H54 (cell line): ENCODE results near the gene ZNF638.
A peak's percentile ranks its signal among the peaks of the same experiment; 100 is the strongest.

Experiments used
- DNase-seq: peaks from one replicate; pipeline ENCODE4 v3.0.0; 2011; ENCODE audit warnings: low spot score, mixed read lengths; ENCODE audit not compliant: insufficient read length
- FAIRE-seq: peaks from 3 replicates; lab custom pipeline; 2011; peaks lifted over from hg19 to GRCh38; lab: Jason Lieb, UNC
- POLR2A ChIP-seq: IDR thresholded peaks from 2 replicates; pipeline ENCODE4 v1.6.1; 2011; ENCODE audit warnings: low read depth, mild to moderate bottlenecking, low read length

Gene ZNF638

GRCh38 chr2:71469403-71470398 is 138.1 kb downstream of the ZNF638 start:
- FAIRE-seq: no peak
- DNase-seq: no peak
- no peak for TF ChIP-seq POLR2A

DNA sequence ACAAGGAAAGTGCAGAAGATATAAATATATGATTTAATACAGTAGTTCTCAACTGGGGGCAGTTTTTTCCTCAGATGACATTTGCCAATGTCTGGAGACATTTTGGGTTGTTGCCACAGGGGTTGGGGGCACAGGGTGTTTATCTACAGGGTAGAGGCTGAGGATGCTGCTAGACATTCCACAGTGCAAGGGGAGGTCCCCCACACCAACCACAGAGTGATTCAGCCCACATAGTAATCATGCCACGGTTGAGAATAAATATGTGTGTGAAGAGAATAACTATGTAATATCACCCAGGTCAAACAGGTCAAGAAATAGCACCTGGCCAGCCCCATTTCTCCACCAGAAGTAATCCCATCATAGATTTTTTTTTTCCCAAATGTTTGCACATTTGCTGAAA is 139.7 kb downstream of the ZNF638 start:
- peak; percentile 84 for DNase-seq
- FAIRE-seq: peak; percentile 66
- TF ChIP-seq POLR2A: no peak

DNA sequence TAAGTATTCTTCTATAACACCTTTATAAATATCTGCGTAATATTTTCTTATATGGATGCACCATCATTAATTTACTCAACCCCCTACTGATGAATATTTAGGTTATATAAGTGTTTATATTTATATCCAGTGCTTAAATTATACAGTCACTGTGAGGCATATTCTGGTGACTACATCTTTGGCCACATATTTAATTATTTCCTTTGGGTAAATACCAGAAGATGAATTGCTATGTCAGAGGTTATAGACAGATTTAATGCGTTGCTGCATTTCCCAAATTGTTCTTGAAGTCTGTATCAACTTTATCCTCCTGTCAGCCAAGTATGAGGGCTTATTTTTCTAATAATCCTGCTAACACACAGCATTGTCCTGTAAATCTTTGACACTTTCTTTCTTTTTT is 140.4 kb downstream of the ZNF638 start:
- no peak for TF ChIP-seq POLR2A
- FAIRE-seq (no peak), DNase-seq (no peak)

- no peak for TF ChIP-seq POLR2A
- no peak for DNase-seq
- no peak for FAIRE-seq
Measured at GRCh38 chr2:71473346-71474031, 141.9 kb downstream of the ZNF638 start.

GRCh38 chr2:71474116-71474743 is 142.6 kb downstream of the ZNF638 start:
- FAIRE-seq (no peak), DNase-seq (no peak)
- no peak for TF ChIP-seq POLR2A

GRCh38 chr2:71474744-71475397 is 143.3 kb downstream of the ZNF638 start:
- TF ChIP-seq POLR2A: no peak
- FAIRE-seq: no peak
- DNase-seq: no peak

DNA sequence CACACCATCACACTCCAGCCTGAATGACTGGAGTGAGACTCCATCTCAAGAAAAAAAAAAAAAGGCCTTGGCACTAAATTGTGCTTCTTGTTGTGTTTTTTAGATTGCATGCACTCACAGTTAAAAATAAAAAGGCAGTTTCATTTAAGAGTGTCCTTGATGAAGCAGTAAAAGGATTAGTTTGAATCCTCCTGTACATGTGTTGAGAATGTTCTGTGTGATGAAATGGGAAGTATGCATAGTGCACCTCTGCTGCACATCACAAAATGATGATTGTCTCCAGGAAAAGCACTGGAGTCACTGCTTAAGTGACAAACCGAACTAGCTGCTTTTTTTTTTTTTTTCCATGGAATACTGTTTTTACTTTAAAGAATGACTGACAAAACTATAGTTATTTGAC is 144.9 kb downstream of the ZNF638 start:
- no peak for DNase-seq
- no peak for TF ChIP-seq POLR2A
- FAIRE-seq: no peak

DNA sequence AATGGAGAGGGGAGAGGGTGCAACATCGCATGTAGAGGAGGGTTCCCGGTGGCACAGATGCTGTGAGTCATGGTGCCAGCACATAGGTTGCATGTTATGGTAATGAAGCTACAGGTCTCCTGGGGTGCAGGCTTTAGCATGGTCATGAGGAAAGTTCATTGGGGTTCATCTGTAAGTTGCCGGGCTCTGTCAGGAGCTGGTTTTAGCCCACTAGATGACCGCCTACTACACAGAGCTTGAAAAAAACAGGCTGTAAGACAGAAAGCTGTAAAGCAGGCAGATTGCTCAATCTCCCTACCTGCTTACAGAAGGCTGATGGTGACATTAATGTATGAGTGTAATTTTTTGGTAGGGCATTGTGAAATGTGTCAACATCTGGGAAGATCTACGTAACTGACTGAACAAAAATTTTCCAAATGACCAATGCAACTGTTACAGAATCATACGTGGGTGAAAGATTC is 145.7 kb downstream of the ZNF638 start:
- no peak for DNase-seq
- TF ChIP-seq POLR2A: no peak
- no peak for FAIRE-seq

GRCh38 chr2:71478806-71479205 is 147.2 kb downstream of the ZNF638 start:
- TF ChIP-seq POLR2A: no peak
- no peak for DNase-seq
- no peak for FAIRE-seq

- FAIRE-seq: no peak
- TF ChIP-seq POLR2A: no peak
- DNase-seq: no peak
Measured at GRCh38 chr2:71479261-71479660, 147.7 kb downstream of the ZNF638 start.

DNA sequence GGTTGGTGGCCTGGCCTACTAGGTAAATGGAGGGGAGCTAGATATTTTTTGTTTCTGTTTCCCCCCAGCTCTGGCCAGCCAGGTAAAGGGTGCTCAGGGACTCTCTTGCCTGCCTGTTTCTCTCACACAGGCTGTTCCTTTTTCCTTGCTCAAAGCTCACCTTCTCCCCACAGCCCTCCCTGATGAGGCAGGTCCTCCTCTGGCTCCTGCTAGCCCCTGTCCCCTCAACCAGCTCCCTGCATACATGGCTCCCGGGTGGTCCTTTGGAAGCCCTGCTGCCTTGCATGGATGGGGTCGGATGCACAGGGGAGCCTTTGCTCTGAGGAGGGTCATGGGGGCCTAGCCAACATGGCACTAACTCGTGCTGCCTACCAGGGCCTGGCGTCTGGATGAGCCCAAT is 149.5 kb downstream of the ZNF638 start:
- no peak for DNase-seq
- TF ChIP-seq POLR2A: no peak
- no peak for FAIRE-seq

- FAIRE-seq (no peak), DNase-seq (no peak)
- no peak for TF ChIP-seq POLR2A
Measured at GRCh38 chr2:71482055-71482454, 150.5 kb downstream of the ZNF638 start.

DNA sequence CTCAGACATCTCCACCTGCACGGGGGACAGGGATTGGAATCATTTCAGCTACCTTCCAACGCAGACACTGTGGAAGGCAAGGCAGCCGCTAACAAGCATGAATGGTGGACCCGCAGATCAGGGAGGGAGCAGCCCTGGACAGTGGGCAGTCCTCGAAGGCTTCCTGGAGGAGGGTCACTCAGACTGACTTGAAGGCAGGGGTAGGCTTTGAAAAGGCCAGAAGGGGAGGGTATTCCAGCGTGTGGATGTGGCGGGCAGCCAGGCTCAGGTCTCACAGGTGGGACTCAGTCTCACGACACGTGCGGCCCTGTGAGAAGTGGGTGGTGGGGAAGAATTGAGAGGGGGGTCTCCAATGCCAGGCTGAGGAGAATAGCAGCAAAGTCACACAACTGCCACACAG is 151.7 kb downstream of the ZNF638 start:
- FAIRE-seq (no peak), DNase-seq (no peak)
- no peak for TF ChIP-seq POLR2A
